ENCODE measurements around the gene IFT20. TPM values are rescaled to one million over a fixed set of nuclear protein-coding genes. Genes with fewer than 3 reads are reported as not detected.
A peak's percentile ranks its signal among the peaks of the same experiment; 100 is the strongest.

Gene IFT20
- total and polyA plus RNA-seq, 2 of the 13 experiments (the other 11 are each of a cell fraction or from before 2014, with no cell fraction given): 28.0 to 37.8 TPM

- ATAC-seq: no peak
- TF ChIP-seq XRCC5 (optimal IDR thresholded peaks at IDR 0.05; ENCODE audit: low read length) (no peak), KMT2A (CRISPR knock-in tag; IDR thresholded peaks at IDR 0.05) (0 out of 2 replicates have a peak, but pooled peaks have one; percentile 8), DMAP1 (CRISPR knock-in tag; IDR thresholded peaks at IDR 0.05) (no peak)
- H3K9me3 ChIP-seq (ENCODE audit: low read length): no peaks in the 10 kb centered on the region
- 0 out of 2 replicates have a peak overlapping the region, but pooled peaks have one; percentile 9 for H3K9ac ChIP-seq (ENCODE audit: insufficient read depth, low read depth, low read length)
- BruUV-seq (replicated peaks): no TSS peak
- ChIA-PET CTCF (ENCODE audit: low intra/inter-chr PET ratio, low total read pairs) (interaction anchor here (1.2 kb wide), 1 partner anchor 70 kb away, joined by 4 read pairs; no protein-coding TSS in a partner anchor), POLR2A (interaction anchor here (0.9 to 5.7 kb wide), 8 partner anchors 11 to 142 kb away, joined by 3 to 68 read pairs (median 14); partner anchors contain the start of genes IFT20, POLDIP2, SLC46A1 and TMEM97)
- no peak overlapping the region for H2AFZ ChIP-seq (ENCODE audit: low read length)
- no peaks in the 10 kb centered on the region for H3K27me3 ChIP-seq (ENCODE audit: control insufficient read depth in 1 of 2, insufficient read depth in 2 of 2, low read length in 2 of 2)
- in situ Hi-C loops (cut with HindIII; ENCODE audit: extremely low pct_ligation_motif_present, low pct_unique_long_range_greater_than_20kb) (no loop called here), intact Hi-C loops (cut with micrococcal nuclease; ENCODE audit: unreplicated experiment) (loop anchor here (5.0 kb wide), 1 partner anchor 114 kb away; no protein-coding TSS in a partner anchor)
- 98% methylated on average over 2 of the region's 2 CpGs for WGBS (ENCODE audit: low lambda C conversion rate)
- no peak for DNase-seq (ENCODE audit: low spot score)
- peak overlapping the region; percentile 43 for H3K27ac ChIP-seq (ENCODE audit: extremely low read length, insufficient read depth, low read length)
- no peak overlapping the region for H3K4me3 ChIP-seq (replicated peaks in 1 of 3; ENCODE audit: insufficient read depth in 1 of 3, low read depth in 2 of 3, low read length in 3 of 3)
- FAIRE-seq: no peak
- peaks cover 26% of the 10 kb centered on the region for H3K4me1 ChIP-seq (ENCODE audit: insufficient read depth, low read length)
- peak overlapping the region; percentile 21; the same call in 1 of the 2 replicates for H3K4me2 ChIP-seq (ENCODE audit: low read depth, low read length)
- no peaks in the 10 kb centered on the region for H4K20me1 ChIP-seq (ENCODE audit: insufficient read depth, low read length)
- no peaks in the 10 kb centered on the region for H3K79me2 ChIP-seq (ENCODE audit: insufficient read depth, low read length)
- peaks cover 31 to 74% of the 10 kb centered on the region in 2 experiments for H3K36me3 ChIP-seq (replicated peaks in 1 of 2; ENCODE audit: control insufficient read depth in 1 of 2, insufficient read depth in 2 of 2, low read length in 2 of 2)
Measured at GRCh38 chr17:28346199-28346580, 10.9 kb upstream of the IFT20 start.

- Histone ChIP-seq H3K9ac (ENCODE audit: insufficient read depth, low read depth, low read length) (no peak overlapping the region), H3K79me2 (ENCODE audit: insufficient read depth, low read length) (no peaks in the 10 kb centered on the region), H3K9me3 (ENCODE audit: low read length) (no peaks in the 10 kb centered on the region), H4K20me1 (ENCODE audit: insufficient read depth, low read length) (no peaks in the 10 kb centered on the region), H3K4me3 (replicated peaks in 1 of 3; ENCODE audit: insufficient read depth in 1 of 3, low read depth in 2 of 3, low read length in 3 of 3) (no peak overlapping the region), H3K36me3 (replicated peaks in 1 of 2; ENCODE audit: control insufficient read depth in 1 of 2, insufficient read depth in 2 of 2, low read length in 2 of 2) (peaks cover 30 to 72% of the 10 kb centered on the region in 2 experiments), H2AFZ (ENCODE audit: low read length) (no peak overlapping the region), H3K27me3 (ENCODE audit: control insufficient read depth in 1 of 2, insufficient read depth in 2 of 2, low read length in 2 of 2) (no peaks in the 10 kb centered on the region), H3K4me2 (ENCODE audit: low read depth, low read length) (no peak overlapping the region), H3K4me1 (ENCODE audit: insufficient read depth, low read length) (peaks cover 26% of the 10 kb centered on the region), H3K27ac (ENCODE audit: extremely low read length, insufficient read depth, low read length) (peak overlapping the region; percentile 43)
- in situ Hi-C loops (cut with HindIII; ENCODE audit: extremely low pct_ligation_motif_present, low pct_unique_long_range_greater_than_20kb) (no loop called here), intact Hi-C loops (cut with micrococcal nuclease; ENCODE audit: unreplicated experiment) (loop anchor here (5.0 kb wide), 1 partner anchor 113 kb away; no protein-coding TSS in a partner anchor)
- CTCF ChIA-PET (ENCODE audit: low intra/inter-chr PET ratio, low total read pairs): interaction anchor here (1.2 kb wide), 1 partner anchor 71 kb away, joined by 4 read pairs; no protein-coding TSS in a partner anchor
- no TSS peak for BruUV-seq (replicated peaks)
- 96% methylated on average over 13 of the region's 13 CpGs for WGBS (ENCODE audit: low lambda C conversion rate)
- ATAC-seq (no peak), DNase-seq (ENCODE audit: low spot score) (no peak), FAIRE-seq (no peak)
- POLR2A ChIA-PET: interaction anchor here (0.9 to 5.7 kb wide), 8 partner anchors 10 to 143 kb away, joined by 3 to 68 read pairs (median 6); partner anchors contain the start of genes IFT20, POLDIP2, SLC46A1 and TMEM97
- peak; percentile 16; the same call in 1 of the 2 replicates for TF ChIP-seq ZNF768 (CRISPR knock-in tag; IDR thresholded peaks at IDR 0.05)
- 0 out of 2 replicates have a peak, but pooled peaks have one; percentile 18 for TF ChIP-seq POLR2G (IDR thresholded peaks at IDR 0.05; ENCODE audit: low read depth, low read length)
- TF ChIP-seq ZNF891 (CRISPR knock-in tag; IDR thresholded peaks at IDR 0.05): no peak
- no peak for TF ChIP-seq TRIM24 (CRISPR knock-in tag; IDR thresholded peaks at IDR 0.05)
- no peak for TF ChIP-seq TFDP2 (CRISPR knock-in tag; IDR thresholded peaks at IDR 0.05)
- no peak for TF ChIP-seq REXO4 (CRISPR knock-in tag; IDR thresholded peaks at IDR 0.05; ENCODE audit: borderline replicate concordance)
- TF ChIP-seq, protein P1, sequence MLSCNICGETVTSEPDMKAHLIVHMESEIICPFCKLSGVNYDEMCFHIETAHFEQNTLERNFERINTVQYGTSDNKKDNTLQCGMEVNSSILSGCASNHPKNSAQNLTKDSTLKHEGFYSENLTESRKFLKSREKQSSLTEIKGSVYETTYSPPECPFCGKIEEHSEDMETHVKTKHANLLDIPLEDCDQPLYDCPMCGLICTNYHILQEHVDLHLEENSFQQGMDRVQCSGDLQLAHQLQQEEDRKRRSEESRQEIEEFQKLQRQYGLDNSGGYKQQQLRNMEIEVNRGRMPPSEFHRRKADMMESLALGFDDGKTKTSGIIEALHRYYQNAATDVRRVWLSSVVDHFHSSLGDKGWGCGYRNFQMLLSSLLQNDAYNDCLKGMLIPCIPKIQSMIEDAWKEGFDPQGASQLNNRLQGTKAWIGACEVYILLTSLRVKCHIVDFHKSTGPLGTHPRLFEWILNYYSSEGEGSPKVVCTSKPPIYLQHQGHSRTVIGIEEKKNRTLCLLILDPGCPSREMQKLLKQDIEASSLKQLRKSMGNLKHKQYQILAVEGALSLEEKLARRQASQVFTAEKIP (CRISPR knock-in tag; IDR thresholded peaks at IDR 0.05; ENCODE audit: borderline replicate concordance): no peak
- no peak for TF ChIP-seq ZNF709 (CRISPR knock-in tag; IDR thresholded peaks at IDR 0.05)
- TF ChIP-seq HNRNPUL1 (IDR thresholded peaks at IDR 0.05; ENCODE audit: low read depth, low read length): no peak
- TF ChIP-seq REPIN1 (CRISPR knock-in tag; IDR thresholded peaks at IDR 0.05; ENCODE audit: borderline replicate concordance, low read depth): no peak
Measured at GRCh38 chr17:28345419-28346198, 10.3 kb upstream of the IFT20 start.

Data from HepG2 (cell line).